ENCODE measurements around the gene ZNF37A.

Gene ZNF37A

DNA sequence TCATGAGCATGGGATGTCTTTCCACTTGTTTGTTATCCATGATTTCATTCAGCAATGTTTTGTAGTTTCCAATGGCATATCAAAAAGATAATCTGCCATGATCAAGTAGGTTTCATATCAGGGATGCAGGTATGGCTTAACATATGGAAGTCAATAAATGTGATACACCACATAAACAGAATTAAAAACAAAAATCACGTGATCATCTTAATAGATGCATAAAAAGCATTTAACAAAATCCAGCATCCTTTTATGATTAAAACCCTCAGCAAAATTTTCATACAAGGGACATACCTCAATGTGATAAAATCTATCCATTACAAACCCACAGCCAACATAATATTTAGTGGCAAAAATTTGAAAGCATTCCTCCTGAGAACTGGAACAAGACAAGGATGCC lies 90.3 kb downstream of the ZNF37A start:
- no peak overlapping the region for H3K27ac Mint-ChIP-seq
- H3K27me3 Mint-ChIP-seq (ENCODE audit: low read depth): no peaks in the 10 kb centered on the region
- DNase-seq (ENCODE audit: low spot score): no peak
- H3K36me3 Mint-ChIP-seq (ENCODE audit: low read depth): no peaks in the 10 kb centered on the region
- no peaks in the 10 kb centered on the region for H3K4me1 Mint-ChIP-seq (ENCODE audit: low read depth)
- H3K4me3 Mint-ChIP-seq: no peak overlapping the region
- peaks cover 39% of the 10 kb centered on the region for H3K9me3 Mint-ChIP-seq

All from T-helper 2 cell treated with Interferon-gamma antibody and Interleukin-4, amounts not matched to agents 5 μg/mL and 100 μg/mL, for 36 hours (primary cell).